Coronary artery (tissue), 2 donors: Measurements from ENCODE around the gene ZFYVE1.

Experiments used
- DNase-seq: peaks from one replicate; pipeline ENCODE4 v3.0.0-alpha.2; 2017; ENCODE audit warnings: low spot score
- H3K27ac ChIP-seq, 2 donors: fragments of 200-600 bp; sonication (generic); one replicate each; pipeline ENCODE4 v1.5.1; 2016 to 2019
- H3K4me3 ChIP-seq: fragments of 200-600 bp; sonication (generic); 2 replicates; pipeline ENCODE4 v1.5.1; 2016; ENCODE audit warnings: mild to moderate bottlenecking, moderate library complexity
- TF ChIP-seq, protein P1 (sequence below): fragments of 200-600 bp; sonication (generic); IDR thresholded peaks from one replicate; pipeline ENCODE4 v1.5.1; 2019; ENCODE audit warnings: antibody characterized with exemption

The ZFYVE1 gene

DNA sequence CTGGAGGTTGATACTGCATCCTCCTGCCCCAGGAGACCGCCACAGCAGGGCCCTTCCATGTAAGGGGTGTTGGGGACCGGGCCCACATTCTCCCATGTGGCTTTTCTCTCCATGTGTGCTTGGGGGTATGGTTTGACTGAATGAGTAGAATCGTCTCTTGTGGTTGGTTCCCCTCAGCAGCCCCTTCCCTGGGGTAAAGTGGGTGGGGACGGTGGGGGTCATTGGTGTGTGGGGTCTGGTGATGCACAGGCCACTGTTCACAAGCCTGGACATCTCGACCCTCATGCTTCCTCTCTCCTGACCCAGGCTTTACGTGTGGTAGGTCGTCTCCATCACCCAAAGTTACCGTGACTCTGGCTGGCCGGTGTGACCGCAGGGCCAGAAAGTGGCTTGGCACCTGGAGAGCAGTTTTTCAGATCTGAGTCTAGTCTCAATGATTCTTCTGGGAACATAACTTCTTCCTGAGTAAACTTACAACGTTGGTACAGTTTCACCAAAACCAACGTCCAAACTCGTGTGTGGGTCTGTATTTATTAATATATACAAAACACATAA is 83.0 kb downstream of the ZFYVE1 start:
- TF ChIP-seq, protein P1, sequence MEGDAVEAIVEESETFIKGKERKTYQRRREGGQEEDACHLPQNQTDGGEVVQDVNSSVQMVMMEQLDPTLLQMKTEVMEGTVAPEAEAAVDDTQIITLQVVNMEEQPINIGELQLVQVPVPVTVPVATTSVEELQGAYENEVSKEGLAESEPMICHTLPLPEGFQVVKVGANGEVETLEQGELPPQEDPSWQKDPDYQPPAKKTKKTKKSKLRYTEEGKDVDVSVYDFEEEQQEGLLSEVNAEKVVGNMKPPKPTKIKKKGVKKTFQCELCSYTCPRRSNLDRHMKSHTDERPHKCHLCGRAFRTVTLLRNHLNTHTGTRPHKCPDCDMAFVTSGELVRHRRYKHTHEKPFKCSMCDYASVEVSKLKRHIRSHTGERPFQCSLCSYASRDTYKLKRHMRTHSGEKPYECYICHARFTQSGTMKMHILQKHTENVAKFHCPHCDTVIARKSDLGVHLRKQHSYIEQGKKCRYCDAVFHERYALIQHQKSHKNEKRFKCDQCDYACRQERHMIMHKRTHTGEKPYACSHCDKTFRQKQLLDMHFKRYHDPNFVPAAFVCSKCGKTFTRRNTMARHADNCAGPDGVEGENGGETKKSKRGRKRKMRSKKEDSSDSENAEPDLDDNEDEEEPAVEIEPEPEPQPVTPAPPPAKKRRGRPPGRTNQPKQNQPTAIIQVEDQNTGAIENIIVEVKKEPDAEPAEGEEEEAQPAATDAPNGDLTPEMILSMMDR, result no peak
- no peak overlapping the region for H3K27ac ChIP-seq
- no peak for DNase-seq
- no peak overlapping the region for H3K4me3 ChIP-seq

DNA sequence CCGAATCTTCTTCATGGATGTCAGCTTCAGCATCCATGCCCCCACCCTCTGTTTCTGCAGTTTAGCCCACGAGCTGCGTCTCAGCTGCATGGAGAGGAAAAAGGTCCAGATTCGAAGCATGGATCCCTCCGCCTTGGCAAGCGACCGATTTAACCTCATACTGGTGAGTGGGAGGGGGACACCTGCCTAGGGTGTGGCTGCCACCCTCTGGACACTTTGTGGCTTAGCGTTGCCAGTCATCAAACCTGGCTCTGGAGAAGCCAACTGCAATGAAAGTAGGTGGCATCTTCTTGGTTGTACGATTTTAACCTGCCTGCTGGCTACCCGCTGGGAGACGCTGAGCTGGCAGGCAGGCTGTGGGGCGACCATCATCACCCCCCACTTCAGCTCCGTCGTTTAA is 84.0 kb downstream of the ZFYVE1 start:
- no peak overlapping the region for H3K4me3 ChIP-seq
- TF ChIP-seq, protein P1, result no peak
- no peak overlapping the region for H3K27ac ChIP-seq
- no peak for DNase-seq

DNA sequence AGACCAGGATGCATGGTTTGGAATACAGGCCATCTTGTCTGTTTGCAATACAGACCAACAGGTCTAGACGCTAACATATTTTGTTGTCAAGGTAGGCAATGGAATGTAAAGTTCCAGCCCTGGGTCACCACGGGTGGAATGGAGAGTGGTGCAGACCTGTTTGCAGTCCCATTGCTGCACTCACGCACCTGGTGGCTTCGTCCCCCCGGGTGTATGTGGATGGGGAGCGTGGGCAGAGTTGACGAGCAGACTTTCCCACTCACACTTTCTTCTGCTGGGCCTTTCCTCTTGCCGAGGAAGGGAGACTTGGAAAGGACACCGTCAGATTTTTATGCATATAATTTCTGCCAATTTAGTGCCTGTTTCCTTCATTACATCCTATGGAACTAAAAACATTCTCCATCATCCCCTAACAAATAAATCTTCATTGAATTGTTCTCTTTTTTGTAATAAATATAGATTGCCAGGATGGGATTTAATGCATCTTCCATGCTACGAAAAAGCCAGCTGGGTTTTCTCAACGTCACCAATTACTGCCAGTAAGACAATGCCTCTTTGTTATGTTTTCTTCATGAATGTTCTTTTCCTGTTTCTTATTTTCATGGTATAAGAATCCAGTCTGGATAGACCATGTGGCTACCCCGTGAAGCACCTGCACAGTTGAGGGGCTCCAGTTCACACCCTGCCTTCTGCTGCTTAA is 85.5 kb downstream of the ZFYVE1 start:
- Histone ChIP-seq H3K27ac (no peak overlapping the region), H3K4me3 (no peak overlapping the region)
- no peak for DNase-seq
- TF ChIP-seq, protein P1, result no peak

DNA sequence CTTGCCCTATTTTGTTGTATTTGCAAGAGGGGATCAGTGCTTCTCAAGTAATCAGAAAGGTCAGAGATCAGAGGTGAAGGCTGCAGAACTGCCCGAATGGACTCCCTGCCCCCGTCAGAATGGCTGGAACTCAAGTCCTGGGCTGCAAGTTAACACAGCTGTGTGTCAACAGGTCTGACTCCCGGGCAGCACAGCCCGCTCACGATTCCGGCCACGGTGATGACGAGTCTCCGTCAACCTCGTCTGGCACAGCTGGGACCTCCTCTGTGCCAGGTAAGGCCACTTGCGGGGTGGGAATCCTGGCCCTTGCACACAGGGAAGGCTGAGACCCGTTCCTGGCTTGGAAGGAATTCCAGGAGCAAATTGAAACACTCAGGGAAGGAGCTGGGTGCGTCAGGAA is 87.3 kb downstream of the ZFYVE1 start:
- TF ChIP-seq, protein P1, result no peak
- H3K4me3 ChIP-seq, result no peak overlapping the region
- no peak overlapping the region for H3K27ac ChIP-seq
- DNase-seq, result no peak

DNA sequence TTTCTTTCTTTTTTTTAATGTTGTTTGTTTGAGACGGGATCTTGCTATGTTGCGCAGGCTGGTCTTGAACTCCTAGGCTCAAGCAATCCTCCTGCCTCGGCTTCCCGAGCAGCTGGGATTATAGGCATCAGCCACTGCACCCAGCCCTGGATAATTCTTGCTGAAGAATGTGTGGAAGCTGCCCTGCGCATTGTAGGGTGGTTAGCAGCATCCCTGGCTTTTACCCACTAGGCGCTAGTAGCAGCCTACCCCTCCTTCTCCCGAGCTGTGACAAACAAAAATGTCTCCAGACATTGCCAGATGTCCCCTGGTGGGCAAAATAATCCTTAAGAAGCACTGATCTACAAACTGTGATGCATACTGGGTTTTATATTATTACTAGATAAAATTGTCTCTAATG is 94.0 kb downstream of the ZFYVE1 start:
- TF ChIP-seq, protein P1, result no peak
- no peak overlapping the region for H3K4me3 ChIP-seq
- DNase-seq, result peak; percentile 8
- H3K27ac ChIP-seq, result no peak overlapping the region

DNA sequence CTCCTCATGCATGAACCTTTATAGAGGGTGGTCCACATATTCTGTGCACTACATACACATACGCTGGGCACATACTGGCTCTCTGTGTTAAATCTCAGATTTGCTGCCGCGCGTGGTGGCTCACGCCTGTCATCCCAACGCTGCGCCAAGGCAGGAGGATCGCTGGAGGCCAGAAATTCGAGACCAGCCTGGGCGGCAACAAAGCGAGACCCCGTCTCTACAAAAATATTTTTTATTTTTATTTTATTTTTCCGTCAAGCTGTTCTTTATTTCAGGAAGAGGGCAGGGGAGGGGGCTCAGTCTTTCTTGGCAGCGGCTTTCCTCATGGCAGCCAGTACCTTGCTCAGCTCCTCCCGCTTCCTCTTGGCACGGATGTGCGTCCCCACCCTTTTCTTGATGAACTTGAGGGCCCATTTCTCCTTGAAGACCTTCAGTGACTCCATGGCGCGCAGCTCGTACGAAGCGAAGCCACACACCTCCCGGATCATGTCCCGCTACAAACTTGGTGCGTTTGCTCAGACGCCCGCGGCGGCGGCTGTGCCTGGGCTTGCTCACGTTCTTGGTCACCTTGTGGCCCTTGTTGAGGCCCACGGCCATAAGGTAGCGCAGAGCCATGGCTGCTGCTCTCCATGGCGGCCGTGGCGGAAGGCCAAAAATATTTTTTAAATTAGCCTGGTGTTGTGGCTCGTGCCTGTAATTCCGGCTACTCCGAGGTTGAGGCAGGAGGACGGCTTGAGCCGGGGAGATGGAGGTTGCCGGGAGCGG is 97.4 kb downstream of the ZFYVE1 start:
- TF ChIP-seq, protein P1, result no peak
- Histone ChIP-seq H3K27ac (no peak overlapping the region), H3K4me3 (no peak overlapping the region)
- DNase-seq, result peak; percentile 53
